Peyer's patch (tissue), 4 donors: ENCODE measurements around the gene TTC1. TPM values are rescaled to one million over a fixed set of nuclear protein-coding genes. Genes with fewer than 3 reads are reported as not detected.

Experiments
- DNase-seq, 3 donors: peaks; one replicate each; pipeline ENCODE4 v3.0.0-alpha.2; 2017 to 2019
- H3K27ac ChIP-seq, 4 donors: fragments of 200-600 bp; sonication (generic); one replicate each; pipeline ENCODE4 v1.5.1; 2016 to 2019
- H3K27me3 ChIP-seq, 2 donors: fragments of 200-600 bp; sonication (generic); one replicate each; pipeline ENCODE4 v1.5.1; 2019
- H3K36me3 ChIP-seq, 3 donors: fragments of 200-600 bp; sonication (generic); one replicate each; pipeline ENCODE4 v1.5.1; 2016 to 2019
- H3K4me1 ChIP-seq, 4 donors: fragments of 200-600 bp; sonication (generic); one replicate each; pipeline ENCODE4 v1.5.1; 2016 to 2019
- H3K4me3 ChIP-seq, 4 donors: fragments of 200-600 bp; sonication (generic); 1 replicate in 3 of 4; 2 replicates in 1 of 4; pipeline ENCODE4 v1.5.1; 2016 to 2019; ENCODE audit warnings: mild to moderate bottlenecking in 1 of 4
- H3K9me3 ChIP-seq, 4 donors: fragments of 200-600 bp; sonication (generic); one replicate each; pipeline ENCODE4 v1.5.1; 2016 to 2019; ENCODE audit warnings: mild to moderate bottlenecking in 1 of 4
- CTCF ChIP-seq, 6 experiments: fragments of 450-650 bp in 4 of 6; fragments of 200-600 bp in 2 of 6; sonication (generic) in 1 of 6; IDR thresholded peaks; one replicate each; pipeline ENCODE4 v1.5.1; 2017 to 2019; ENCODE audit warnings: antibody characterized with exemption in 6 of 6, mild to moderate bottlenecking in 3 of 6, moderate library complexity in 1 of 6
- POLR2A ChIP-seq, 2 donors: fragments of 450-650 bp; IDR thresholded peaks; one replicate each; pipeline ENCODE4 v1.5.1; 2017; ENCODE audit warnings: antibody characterized with exemption in 2 of 2, mild to moderate bottlenecking in 2 of 2, moderate library complexity in 2 of 2
- total RNA-seq, 4 donors: library from RNA; depleted of rRNA; stranded (reverse); fragments of >200 nt; gene quantifications; one replicate each; pipeline ENCODE4 v1.1.0, GENCODE V29; 2016

The TTC1 gene
- total RNA-seq, 4 donors from 2014 or later: 11.6 to 85.0 (median 26.4) TPM

GRCh38 chr5:160023908-160024630 lies 15.1 kb downstream of the TTC1 start:
- Histone ChIP-seq H3K36me3 (peaks cover 0 to 4% (median 0%) of the 10 kb centered on the region in 3 donors), H3K27ac (no peak overlapping the region), H3K27me3 (no peaks in the 10 kb centered on the region), H3K4me3 (no peak overlapping the region), H3K9me3 (no peaks in the 10 kb centered on the region), H3K4me1 (peaks cover 0 to 10% (median 0%) of the 10 kb centered on the region in 4 donors)
- DNase-seq: no peak
- no peak for TF ChIP-seq CTCF (IDR thresholded peaks at IDR 0.05)
- no peak for TF ChIP-seq POLR2A (IDR thresholded peaks at IDR 0.05)

GRCh38 chr5:160029004-160029403 lies 20.1 kb downstream of the TTC1 start:
- no peak overlapping the region for H3K27ac ChIP-seq
- H3K4me3 ChIP-seq: no peak overlapping the region
- no peaks in the 10 kb centered on the region for H3K9me3 ChIP-seq
- no peak for TF ChIP-seq POLR2A (IDR thresholded peaks at IDR 0.05)
- no peak for DNase-seq
- peaks cover 0 to 9% (median 0%) of the 10 kb centered on the region in 4 donors for H3K4me1 ChIP-seq
- H3K27me3 ChIP-seq: no peaks in the 10 kb centered on the region
- H3K36me3 ChIP-seq: peaks cover 0 to 10% (median 0%) of the 10 kb centered on the region in 3 donors

GRCh38 chr5:160029540-160030139 lies 20.7 kb downstream of the TTC1 start:
- no peak for DNase-seq
- no peak overlapping the region for H3K4me3 ChIP-seq
- no peak for TF ChIP-seq CTCF (IDR thresholded peaks at IDR 0.05)
- no peak for TF ChIP-seq POLR2A (IDR thresholded peaks at IDR 0.05)
- H3K9me3 ChIP-seq: no peaks in the 10 kb centered on the region
- peaks cover 0 to 9% (median 0%) of the 10 kb centered on the region in 4 donors for H3K4me1 ChIP-seq
- peaks cover 0 to 12% (median 0%) of the 10 kb centered on the region in 3 donors for H3K36me3 ChIP-seq
- peak overlapping the region in 1 of 4 donors; percentile 23 for H3K27ac ChIP-seq
- H3K27me3 ChIP-seq: no peaks in the 10 kb centered on the region

- Histone ChIP-seq H3K27ac (peak overlapping the region in 1 of 4 donors; percentile 27), H3K9me3 (no peaks in the 10 kb centered on the region), H3K4me1 (peaks cover 0 to 9% (median 0%) of the 10 kb centered on the region in 4 donors), H3K36me3 (peaks cover 0 to 24% (median 0%) of the 10 kb centered on the region in 3 donors), H3K27me3 (no peaks in the 10 kb centered on the region), H3K4me3 (no peak overlapping the region)
- DNase-seq: no peak
- TF ChIP-seq CTCF (IDR thresholded peaks at IDR 0.05) (no peak), POLR2A (IDR thresholded peaks at IDR 0.05) (no peak)
These were observed 21.9 kb downstream of the TTC1 start for GRCh38 chr5:160030631-160031377.

GRCh38 chr5:160033546-160034252 lies 24.8 kb downstream of the TTC1 start:
- Histone ChIP-seq H3K4me3 (no peak overlapping the region), H3K4me1 (peaks cover 0 to 9% (median 0%) of the 10 kb centered on the region in 4 donors), H3K27ac (no peak overlapping the region), H3K36me3 (peaks cover 0 to 43% (median 0%) of the 10 kb centered on the region in 3 donors), H3K27me3 (no peaks in the 10 kb centered on the region), H3K9me3 (no peaks in the 10 kb centered on the region)
- DNase-seq: no peak
- no peak for TF ChIP-seq POLR2A (IDR thresholded peaks at IDR 0.05)
- TF ChIP-seq CTCF (IDR thresholded peaks at IDR 0.05): no peak
